Iris pigment epithelial cell (primary cell): Measurements from ENCODE around the gene EPHA6.
"Not testable (repeated sequence)": the region's sequence is repeated elsewhere in the genome, so short reads cannot be mapped to it uniquely, and the experiment has no call there.

Experiments used
- DNase-seq: peaks from one replicate; pipeline ENCODE4 v3.0.0-alpha.2; 2011; ENCODE audit warnings: low read depth

Gene EPHA6

DNA sequence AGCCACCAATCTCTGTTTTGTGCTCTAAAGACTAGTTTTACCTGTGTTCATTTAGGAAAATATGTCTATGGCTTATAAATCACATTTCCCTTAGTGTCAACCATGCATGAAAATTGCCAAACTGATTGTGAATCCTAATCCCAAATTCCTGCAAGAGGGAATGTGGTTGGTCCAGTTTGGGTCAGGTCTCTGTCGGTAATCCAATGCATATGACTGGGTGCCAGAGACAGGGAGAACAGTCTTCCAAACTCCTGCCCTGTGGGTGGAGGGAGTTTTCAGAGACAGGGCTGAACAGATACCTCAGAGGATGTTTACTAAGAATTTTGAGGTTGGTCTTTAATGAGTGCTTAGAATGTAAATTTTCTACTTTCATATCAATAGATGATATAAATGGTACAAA, 649.6 kb downstream of the EPHA6 start:
- no peak for DNase-seq

DNA sequence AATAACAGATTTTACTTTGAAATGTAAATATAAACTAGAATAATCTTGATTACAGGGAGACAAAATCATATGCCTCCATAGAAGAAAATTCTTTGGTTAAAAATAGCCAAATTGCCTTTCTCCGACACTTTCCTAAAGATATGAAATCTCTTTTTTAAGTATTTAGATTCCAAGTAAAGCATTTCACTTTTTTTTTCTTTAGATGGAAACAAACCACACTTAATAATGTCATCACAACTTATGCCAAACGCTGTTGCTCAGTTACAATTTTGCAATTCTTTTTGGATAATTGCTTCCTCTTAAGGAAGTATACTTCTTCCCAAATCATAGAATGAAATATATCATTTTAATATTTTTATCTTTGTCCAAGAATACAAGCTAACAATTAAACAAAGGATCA, 656.1 kb downstream of the EPHA6 start:
- no peak for DNase-seq

DNA sequence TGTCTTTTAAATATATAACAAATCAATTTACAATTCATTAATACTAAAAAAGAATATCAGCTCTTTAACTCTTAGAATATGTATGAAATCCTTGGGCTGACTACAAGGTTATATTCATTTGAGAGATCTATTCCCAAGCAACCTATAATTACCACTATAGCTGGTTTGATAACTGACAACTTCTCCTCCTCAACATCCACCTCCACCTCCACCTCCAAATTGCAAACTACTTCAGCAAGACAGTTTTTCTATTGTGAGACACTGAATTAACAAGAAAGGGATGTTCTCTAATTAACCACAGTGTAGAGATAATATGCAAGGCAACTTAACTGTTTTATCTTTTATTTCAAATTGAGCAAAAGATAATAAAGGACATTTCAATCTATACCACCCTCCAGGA, 665.3 kb downstream of the EPHA6 start:
- DNase-seq, result no peak

DNA sequence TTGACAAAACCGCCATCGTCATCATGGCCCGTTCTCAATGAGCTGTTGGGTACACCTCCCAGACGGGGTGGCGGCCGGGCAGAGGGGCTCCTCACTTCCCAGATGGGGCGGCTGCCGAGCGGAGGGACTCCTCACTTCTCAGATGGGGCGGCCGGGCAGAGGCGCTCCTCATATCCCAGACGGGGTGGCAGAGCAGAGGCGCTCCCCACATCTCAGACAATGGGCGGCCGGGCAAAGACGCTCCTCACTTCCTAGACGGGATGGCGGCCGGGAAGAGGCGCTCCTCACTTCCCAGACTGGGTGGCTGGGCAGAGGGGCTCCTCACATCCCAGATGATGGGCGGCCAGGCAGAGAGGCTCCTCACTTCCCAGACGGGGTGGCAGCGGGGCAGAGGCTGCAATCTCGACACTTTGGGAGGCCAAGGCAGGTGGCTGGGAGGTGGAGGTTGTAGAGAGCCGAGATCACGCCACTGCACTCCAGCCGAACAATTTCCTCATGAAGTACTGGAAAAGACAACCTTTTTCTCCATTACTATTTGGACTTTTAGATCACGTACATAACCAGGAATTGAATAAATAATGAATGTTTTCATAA, 666.4 kb downstream of the EPHA6 start:
- DNase-seq, result not testable (repeated sequence)

DNA sequence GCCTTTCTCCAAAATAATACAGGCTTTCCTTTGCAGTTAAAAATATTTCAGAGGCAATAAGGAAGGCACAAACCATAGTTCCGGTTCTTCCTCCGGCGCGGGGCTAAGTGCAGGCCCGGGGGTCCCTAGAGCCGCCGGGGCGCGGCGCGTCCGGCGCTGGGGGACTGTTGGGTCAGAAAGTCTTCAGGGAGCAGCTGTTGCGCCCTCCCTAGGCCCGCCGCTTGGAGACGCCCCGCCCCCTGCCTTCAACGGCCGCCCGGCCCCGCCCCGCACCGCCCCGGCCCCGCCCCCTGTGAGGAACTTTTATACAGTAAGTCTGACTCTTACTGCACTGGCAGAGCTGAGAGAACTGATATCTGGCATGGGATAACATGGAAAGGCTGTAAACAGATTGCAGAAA, 667.0 kb downstream of the EPHA6 start:
- no peak for DNase-seq

DNA sequence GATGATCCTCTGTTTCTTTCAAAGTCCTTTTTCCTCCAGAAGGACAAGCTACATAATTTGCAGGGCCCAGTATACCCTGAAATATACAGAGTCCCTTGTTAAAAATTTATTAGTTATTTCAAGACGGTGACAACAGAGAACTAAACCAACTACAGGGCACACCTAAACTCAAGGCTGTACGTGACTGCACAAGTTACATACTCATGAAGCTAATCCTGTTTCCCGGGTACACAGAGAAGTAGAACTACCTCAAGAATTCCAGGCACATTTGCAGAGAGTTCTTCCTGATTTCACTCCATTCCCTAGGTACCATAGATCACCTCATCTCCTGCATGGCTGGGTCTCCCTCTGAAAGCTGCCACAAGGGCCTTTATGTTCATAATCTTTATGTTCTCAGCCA, 670.8 kb downstream of the EPHA6 start:
- no peak for DNase-seq

DNA sequence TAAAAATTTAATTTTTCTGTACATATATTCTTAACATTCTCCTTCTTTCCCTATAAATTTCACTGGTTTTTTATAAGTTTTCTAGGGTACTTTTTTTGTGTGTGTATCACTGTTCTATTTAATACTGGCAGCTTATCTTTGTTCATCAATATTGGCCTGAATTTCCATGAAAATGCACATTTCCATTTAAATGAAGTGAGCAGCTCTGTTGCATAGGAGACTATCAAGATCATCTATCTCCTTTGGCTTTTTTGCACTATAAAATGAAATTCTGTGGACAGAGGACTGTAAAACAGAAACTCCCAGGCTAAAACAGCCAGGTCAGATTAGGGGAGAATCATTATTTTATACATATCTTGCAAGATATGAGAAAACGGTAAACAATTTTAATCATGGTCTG, 673.2 kb downstream of the EPHA6 start:
- no peak for DNase-seq

DNA sequence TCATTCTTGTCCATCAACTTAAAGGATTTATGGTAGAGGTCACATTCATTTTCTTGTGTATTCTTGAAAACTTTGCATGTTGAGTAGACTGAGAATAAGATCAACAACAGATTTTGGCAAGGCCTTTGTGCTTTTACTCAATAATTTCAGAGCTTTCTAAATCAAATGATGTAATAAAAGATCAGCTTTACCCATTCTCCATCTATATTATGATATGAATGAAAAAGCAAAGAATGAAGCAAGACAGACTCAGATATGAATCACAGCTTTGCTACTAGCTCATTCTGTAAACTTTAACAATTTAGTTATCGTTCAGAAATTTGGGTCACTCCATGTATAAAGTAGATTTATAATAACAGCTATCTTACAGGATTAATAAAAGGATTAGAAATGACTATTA, 674.3 kb downstream of the EPHA6 start:
- no peak for DNase-seq

DNA sequence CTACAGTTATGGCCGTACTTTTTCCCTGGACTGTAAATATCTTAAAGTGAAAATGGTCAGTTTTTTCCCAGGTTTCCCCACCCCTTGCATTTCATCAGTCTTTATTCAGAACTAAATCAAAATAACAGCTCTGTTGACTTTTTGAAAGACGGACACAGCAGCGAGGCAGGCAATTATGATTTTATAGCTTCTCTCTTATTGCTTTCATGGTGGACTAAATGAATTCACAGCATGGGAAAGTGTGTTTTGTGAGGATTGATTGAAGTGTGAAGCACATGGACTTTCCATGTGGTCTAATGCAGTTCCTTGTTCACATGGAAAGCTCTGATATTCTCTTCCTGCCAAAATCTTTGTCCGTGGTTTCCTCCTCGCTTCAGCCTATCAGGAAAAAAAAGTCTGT, 681.5 kb downstream of the EPHA6 start:
- no peak for DNase-seq

DNA sequence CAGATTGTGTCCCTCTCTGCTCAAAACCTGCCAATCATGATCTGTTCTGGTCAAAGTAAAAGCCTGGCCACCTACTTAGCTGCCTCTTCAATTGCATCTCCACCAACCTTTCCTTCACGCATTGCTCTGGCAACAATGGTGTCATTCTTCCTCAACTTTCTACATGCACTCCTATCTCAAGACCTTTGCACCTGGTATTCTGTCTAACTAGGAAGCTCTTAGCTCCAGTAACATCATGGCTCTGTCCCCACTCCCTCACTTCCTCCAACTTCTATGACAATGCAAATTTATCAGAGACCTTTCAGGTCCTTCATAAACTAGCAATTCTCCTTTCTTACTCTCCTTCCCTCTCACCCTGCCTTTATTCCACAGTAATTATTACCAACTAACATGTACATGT, 682.7 kb downstream of the EPHA6 start:
- DNase-seq, result no peak

DNA sequence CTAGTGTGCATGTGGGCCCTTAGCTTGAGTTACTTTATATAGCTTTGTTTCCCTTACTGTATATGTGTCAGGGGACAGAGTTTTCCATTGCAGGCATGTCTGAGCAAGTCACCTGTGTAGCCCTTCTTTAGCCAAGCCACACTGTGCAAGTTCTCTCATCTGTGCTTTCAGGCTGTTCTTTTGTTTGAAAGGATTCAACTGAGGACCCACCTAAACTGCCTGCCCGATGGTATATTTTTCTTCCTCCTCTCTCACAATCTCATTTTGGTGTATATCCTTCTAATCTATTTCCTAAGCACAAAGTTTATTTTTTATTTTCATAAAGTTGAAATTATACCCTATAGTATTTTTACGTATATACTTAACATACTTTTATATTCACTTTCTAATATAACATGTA, 690.1 kb downstream of the EPHA6 start:
- no peak for DNase-seq

DNA sequence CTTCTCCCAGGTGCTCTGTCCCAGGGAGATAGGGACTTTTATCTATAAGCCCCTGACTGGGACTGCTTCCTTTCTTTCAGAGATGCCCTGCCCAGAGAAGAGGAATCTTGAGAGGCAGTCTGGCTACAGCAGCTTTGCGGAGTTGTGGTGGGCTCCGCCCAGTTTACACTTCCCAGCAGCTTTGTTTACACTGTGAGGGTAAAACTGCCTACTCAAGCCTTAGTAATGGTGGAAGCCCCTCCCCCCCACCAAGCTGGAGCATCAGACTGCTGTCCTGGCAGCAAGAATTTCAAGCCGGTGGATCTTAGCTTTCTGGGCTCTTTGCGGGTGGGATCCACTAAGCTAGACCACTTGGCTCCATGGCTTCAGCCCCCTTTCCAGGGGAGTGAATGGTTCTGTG, 696.4 kb downstream of the EPHA6 start:
- DNase-seq, result no peak

DNA sequence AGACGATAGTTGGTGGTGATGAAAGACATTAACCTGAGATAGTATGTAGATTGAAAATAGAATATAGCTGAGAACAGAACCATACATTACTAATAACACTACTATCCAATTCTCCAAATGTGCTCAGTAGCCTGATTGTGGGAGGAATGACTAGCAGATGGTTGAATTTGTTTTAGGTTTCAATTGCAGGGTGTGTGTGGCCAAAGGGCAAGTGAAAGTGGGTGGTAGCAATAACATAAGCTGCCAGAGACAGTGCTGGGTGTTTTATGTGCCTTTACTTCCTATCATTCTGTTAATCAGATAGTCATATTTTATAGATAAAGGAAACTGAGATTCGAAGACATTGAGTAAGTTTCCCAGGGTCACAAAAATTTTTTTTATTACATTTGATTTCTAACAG, 700.7 kb downstream of the EPHA6 start:
- DNase-seq, result no peak

DNA sequence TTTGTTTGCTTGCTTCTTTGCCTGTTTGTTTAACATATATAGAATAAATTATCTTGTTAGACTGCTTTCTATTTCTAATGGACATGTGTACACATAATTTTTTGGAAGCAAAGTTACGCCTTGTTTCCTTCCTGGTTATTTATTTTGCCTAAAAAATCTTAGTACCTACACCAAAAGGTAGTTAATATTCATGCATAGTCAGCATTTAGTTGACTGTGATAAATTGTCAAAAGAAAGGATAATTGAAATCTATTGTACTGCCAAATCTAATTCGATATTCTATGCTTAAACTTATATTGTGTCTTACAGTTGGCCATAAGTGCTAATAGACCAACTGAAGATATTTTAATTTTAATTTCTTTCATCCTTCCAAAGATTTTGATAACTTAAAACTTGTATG, 716.3 kb downstream of the EPHA6 start:
- no peak for DNase-seq

DNA sequence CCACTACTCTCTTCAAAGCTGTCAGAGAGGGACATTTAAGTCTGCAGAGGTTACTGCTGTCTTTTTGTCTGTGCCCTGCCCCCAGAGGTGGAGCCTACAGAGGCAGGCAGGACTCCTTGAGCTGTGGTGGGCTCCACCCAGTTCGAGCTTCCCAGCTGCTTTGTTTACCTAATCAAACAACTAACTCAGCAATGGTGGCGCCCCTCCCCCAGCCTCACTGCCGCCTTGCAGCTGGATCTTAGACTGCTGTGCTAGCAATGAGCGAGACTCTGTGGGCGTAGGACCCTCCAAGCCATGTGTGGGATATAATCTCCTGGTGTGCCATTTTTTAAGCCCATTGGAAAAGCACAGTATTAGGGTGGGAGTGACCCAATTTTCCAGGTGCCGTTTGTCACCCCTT, 733.2 kb downstream of the EPHA6 start:
- DNase-seq, result not testable (repeated sequence)

DNA sequence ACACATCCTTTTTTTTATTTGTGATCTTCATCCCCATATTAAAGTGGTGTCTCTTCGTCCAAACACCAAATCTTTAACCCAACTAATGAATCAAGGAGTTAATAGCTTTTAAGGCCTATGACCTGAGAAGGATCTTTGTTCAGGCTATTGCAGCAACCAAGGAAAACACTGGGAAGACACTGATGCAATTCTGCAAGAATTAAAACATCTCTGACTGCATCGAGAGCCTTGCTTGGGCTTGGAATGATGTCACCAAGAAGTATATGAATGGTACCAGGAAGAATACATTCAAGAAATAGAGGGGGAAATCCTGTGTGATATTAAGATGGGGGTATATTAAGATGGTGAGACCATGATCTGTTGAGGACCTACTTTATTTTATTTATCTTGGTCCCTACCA, 736.0 kb downstream of the EPHA6 start:
- no peak for DNase-seq

DNA sequence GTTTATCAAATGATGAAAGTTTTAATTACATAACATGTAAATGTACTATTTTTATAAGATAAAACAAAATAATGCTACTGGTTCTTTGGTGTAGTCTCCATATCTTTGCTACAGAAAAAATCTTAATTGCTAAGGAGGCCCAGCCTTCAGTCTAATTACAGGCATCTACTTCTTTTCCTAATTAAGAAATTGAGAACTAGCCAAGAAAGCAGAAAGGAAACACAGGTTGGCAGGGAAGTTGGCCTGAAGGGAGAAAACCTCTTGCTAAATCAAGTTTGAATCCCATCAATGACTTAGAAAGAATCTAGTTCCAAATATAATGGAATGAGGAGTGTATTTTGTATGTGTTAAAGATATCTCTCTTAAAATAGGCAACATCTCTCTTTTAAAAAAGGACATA, 737.8 kb downstream of the EPHA6 start:
- DNase-seq, result no peak

DNA sequence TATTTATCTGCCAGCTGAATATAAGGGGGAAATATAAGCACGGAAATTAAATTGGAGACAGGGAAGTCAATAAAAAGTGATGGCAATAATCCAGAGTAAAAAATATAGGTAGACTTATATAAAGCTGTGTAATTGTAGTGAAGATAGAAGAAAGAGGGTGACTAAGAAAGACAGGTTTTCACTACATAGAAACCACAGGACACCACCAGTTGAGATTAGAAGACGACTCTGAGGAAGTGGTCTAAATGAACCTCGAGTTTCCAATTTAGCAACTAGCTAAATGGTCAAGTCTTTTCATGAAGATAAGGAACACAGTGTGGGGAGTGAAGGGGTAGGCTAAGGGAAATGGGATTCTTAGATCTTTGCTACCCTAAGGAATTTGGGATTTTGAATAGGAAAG, 761.3 kb downstream of the EPHA6 start:
- DNase-seq, result no peak

DNA sequence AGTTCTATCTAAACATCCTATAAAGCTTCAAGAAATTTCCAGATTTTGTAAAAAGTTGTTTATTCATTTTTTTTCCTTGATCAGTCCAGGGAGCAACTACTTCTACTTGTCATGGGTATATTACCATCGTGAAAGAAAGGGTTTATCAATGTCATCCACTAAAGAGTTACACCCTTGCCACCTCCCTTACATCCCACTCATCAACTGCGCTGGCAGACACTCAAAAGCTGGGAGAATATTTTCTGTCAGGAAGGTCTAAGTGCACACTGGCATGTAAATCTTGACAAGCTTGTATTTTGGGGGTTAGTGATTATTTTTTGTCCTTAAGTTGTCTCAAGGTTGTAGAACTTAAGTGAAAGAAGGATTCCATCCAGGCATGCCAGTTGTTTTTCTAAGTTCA, 761.8 kb downstream of the EPHA6 start:
- DNase-seq, result no peak

DNA sequence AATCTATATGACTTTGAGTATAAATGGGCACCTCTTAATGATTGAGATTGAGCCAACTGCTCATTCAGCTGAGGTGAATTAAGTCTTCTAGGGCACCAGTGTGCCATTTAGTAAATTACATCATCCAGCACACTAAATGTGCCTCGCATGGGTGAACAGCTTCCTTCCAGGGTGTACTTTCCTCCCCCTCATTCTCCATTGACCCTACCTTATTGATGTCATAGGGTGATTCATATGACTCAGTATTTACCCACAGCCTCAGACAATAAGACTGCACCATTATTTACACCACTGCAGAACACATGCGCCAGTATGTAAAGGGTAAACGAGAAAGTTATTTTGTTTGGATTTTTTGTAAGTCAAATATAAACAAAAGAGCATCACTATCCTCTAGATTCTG, 765.0 kb downstream of the EPHA6 start:
- DNase-seq, result peak; percentile 23

DNA sequence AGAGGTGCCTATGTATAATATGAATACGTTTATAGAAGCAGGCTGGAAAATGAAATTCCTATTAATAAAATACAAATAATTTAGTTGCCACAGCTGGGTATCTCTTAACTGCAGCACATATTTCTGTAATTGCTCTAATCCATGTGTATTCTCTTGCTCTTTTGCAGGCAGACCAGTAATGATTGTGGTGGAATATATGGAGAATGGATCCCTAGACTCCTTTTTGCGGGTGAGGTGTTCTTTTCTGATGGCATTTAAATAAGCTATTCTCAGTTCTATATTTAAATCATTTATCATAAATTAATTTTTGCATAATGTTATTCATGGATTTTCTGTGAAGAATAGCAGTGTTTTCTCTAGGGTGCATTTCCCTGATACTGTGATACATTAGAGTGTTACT, 796.2 kb downstream of the EPHA6 start:
- no peak for DNase-seq

DNA sequence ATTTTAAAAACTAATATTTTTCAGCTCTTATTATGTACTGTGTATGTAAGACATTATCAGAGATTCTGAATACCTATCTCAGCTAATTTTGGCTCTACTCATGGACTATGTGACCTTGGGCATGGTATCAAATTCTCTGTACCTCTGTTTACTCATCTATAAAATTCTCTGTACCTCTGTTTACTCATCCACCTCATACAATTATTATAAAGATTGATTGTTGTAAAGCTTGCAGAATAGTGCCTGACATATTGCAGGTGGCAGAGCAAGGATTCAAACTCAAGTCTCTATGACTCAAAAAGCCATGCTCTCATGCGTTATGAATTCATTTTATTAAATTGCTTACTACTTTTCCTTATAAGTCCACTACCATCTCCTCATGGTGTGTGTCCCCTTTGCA, 798.2 kb downstream of the EPHA6 start:
- no peak for DNase-seq

DNA sequence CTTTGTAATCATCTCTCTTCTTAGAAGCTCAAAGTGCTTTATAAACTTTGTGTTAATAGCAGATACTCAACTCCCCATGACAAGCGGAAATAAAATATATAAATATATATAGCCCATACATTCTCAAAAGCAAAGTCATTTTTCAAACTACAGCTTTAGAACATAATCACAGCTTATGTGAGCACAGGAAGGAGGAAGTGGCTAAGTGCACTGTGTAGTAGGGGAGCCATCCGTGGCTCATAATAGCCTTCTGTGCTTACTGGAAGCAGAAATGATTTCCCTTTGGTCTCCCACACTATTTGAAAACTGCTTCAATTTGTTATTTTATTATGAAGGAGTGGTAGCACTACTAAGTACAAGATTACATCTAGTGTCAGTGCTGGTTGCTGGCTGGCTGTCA, 798.7 kb downstream of the EPHA6 start:
- DNase-seq, result no peak

DNA sequence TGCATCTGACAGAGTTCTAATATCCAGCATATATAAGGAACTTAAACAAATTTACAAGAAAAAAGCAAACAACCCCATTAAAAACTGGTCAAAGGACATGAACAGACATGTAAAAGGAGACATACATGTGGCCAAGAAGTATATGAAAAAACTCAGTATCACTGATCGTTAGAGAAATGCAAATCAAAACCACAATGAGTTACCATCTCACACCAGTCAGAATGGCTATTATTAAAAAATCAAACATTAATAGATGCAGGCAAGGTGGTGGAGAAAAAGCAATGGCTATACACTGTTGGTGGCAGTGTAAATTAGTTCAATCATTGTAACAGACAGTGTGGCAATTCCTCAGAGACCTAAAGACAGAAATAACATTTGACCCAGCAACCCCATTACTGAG, 806.1 kb downstream of the EPHA6 start:
- DNase-seq, result not testable (repeated sequence)

DNA sequence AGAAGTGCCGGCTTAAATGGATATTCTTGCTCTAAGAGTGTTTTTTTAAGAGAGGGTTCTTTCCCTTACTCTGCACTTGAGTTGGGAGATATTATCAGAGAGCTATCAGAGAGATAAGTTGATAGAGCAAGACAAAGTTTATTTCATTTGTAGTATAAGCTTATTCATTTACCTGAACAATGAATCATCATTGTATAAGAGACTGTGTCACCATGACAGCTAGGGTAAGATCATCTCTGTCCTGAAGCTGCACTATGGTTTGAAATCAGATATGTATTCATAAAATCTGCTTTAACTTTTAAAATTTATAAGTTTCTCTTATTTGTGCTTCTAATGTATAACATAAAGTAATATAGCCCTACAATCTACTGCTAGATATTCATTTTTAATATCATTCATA, 822.1 kb downstream of the EPHA6 start:
- DNase-seq, result no peak
